Endodermal cell (in vitro differentiated cells): ENCODE results near the gene NMT2. TPM values are rescaled to one million over a fixed set of nuclear protein-coding genes. Genes with fewer than 3 reads are reported as not detected.

Experiments
- DNase-seq: peaks from one replicate; pipeline ENCODE4 v3.0.0-alpha.2; 2017
- H3K27ac ChIP-seq: 2 replicates; pipeline ENCODE4 v1.5.1; 2013; ENCODE audit warnings: mild to moderate bottlenecking, low read depth, low read length, moderate library complexity
- H3K27me3 ChIP-seq: 2 replicates; pipeline ENCODE4 v1.6.1; 2013; ENCODE audit warnings: mild to moderate bottlenecking, low read length, moderate library complexity; ENCODE audit not compliant: insufficient read depth, control insufficient read depth, poor library complexity, severe bottlenecking
- H3K36me3 ChIP-seq: 2 replicates; pipeline ENCODE4 v1.7.0; 2013; ENCODE audit warnings: mild to moderate bottlenecking, low read length, moderate library complexity; ENCODE audit not compliant: control insufficient read depth, insufficient read depth
- H3K4me1 ChIP-seq: one replicate; pipeline ENCODE4 v1.7.0; 2013; ENCODE audit warnings: low read length; ENCODE audit not compliant: control insufficient read depth, insufficient read depth
- H3K4me3 ChIP-seq: 2 replicates; pipeline ENCODE4 v1.5.1; 2013; ENCODE audit warnings: mild to moderate bottlenecking, low read length, moderate library complexity
- H3K9ac ChIP-seq: 2 replicates; pipeline ENCODE4 v1.6.1; 2013; ENCODE audit warnings: mild to moderate bottlenecking, low read length, moderate library complexity; ENCODE audit not compliant: poor library complexity, severe bottlenecking; ENCODE audit errors: extremely low read depth
- H3K9me3 ChIP-seq: 2 replicates; pipeline ENCODE4 v1.6.1; 2013; ENCODE audit warnings: mild to moderate bottlenecking, low read length, moderate library complexity; ENCODE audit not compliant: control insufficient read depth
- H3K27ac Mint-ChIP-seq: 2 replicates; pipeline ENCODE4 v1.8.0; 2020; ENCODE audit warnings: mixed read lengths
- H3K27me3 Mint-ChIP-seq: 2 replicates; pipeline ENCODE4 v1.8.0; 2021; ENCODE audit warnings: mild to moderate bottlenecking, mixed read lengths; ENCODE audit not compliant: insufficient read depth
- H3K36me3 Mint-ChIP-seq: 2 replicates; pipeline ENCODE4 v1.8.0; 2020; ENCODE audit warnings: low read depth, mixed read lengths
- H3K4me1 Mint-ChIP-seq: 2 replicates; pipeline ENCODE4 v1.8.0; 2020; ENCODE audit warnings: mixed read lengths
- H3K4me3 Mint-ChIP-seq: 2 replicates; pipeline ENCODE4 v1.8.0; 2020; ENCODE audit warnings: mild to moderate bottlenecking, moderate library complexity, mixed read lengths
- H3K9me3 Mint-ChIP-seq: 2 replicates; pipeline ENCODE4 v1.8.0; 2020; ENCODE audit warnings: mild to moderate bottlenecking, mixed read lengths
- WGBS, 2 experiments: methylation state at CpG; one replicate each; pipeline versions ENCODE4 v1.1.5 to v1.1.7; 2013; ENCODE audit warnings: missing lambda C conversion rate in 2 of 2, mixed read lengths in 1 of 2; ENCODE audit not compliant: insufficient coverage in 1 of 2, insufficient read length in 1 of 2; 5-methylcytosine and 5-hydroxymethylcytosine counted together
- total RNA-seq, 2 donors: library from RNA; stranded (reverse); fragmentation: NEBNext Ultra II Directional in 1 of 2; extraction: Animal tissue kit (Norgen Biotek cat#: 25700) in 1 of 2; gene quantifications; 2 replicates in 1 of 2; 3 replicates in 1 of 2; pipeline ENCODE4 v1.2.1, GENCODE V29; 2021
- TF ChIP-seq, protein P1 (sequence below): fragments of 200-600 bp; sonication (generic); conservative IDR thresholded peaks from 2 replicates; pipeline ENCODE4 v1.5.0; 2021; ENCODE audit warnings: antibody characterized with exemption, mild to moderate bottlenecking

NMT2 gene
- total RNA-seq, 2 donors from 2014 or later = 21.7 to 21.9 TPM

DNA sequence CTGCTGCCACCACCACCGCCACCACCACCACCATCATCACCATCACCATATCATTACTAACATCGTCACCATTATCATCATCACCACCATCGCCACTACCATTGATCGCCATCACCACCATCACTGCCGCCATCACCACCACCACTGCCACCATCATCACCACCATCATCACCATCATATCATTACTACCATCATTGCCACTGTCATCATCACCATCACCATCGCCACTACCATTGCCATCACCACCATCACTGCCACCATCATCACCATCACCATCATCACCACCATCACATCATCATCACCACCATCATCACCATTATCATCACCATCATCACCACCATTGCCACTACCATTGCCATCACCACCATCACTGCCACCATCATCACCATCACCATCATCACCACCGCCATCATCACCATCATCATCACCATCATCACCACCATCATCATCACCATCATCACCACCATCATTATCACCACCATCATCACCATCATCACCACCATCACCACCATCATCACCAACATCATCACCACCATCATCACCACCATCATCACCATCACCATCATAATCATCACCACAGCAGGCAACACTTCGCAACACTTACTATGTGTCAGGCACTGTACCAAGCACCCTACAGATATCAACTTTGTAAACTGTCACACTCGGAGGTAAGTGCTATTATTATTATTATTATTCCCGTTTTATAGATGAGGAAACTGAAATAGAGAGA, 19.3 kb downstream of the NMT2 start:
- H3K36me3 ChIP-seq = no peaks in the 10 kb centered on the region
- peaks cover 3% of the 10 kb centered on the region for H3K36me3 Mint-ChIP-seq
- no peak overlapping the region for H3K27ac Mint-ChIP-seq
- no peaks in the 10 kb centered on the region for H3K27me3 ChIP-seq
- no peak overlapping the region for H3K4me3 Mint-ChIP-seq
- H3K9me3 Mint-ChIP-seq = no peaks in the 10 kb centered on the region
- no peaks in the 10 kb centered on the region for H3K9me3 ChIP-seq
- H3K27me3 Mint-ChIP-seq = no peaks in the 10 kb centered on the region
- DNase-seq = no peak
- H3K4me3 ChIP-seq = no peak overlapping the region
- no peak overlapping the region for H3K9ac ChIP-seq
- no peaks in the 10 kb centered on the region for H3K4me1 ChIP-seq
- TF ChIP-seq, protein P1, sequence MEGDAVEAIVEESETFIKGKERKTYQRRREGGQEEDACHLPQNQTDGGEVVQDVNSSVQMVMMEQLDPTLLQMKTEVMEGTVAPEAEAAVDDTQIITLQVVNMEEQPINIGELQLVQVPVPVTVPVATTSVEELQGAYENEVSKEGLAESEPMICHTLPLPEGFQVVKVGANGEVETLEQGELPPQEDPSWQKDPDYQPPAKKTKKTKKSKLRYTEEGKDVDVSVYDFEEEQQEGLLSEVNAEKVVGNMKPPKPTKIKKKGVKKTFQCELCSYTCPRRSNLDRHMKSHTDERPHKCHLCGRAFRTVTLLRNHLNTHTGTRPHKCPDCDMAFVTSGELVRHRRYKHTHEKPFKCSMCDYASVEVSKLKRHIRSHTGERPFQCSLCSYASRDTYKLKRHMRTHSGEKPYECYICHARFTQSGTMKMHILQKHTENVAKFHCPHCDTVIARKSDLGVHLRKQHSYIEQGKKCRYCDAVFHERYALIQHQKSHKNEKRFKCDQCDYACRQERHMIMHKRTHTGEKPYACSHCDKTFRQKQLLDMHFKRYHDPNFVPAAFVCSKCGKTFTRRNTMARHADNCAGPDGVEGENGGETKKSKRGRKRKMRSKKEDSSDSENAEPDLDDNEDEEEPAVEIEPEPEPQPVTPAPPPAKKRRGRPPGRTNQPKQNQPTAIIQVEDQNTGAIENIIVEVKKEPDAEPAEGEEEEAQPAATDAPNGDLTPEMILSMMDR = no peak
- 93 to 95% methylated on average over 8 to 10 of the region's 10 CpGs for WGBS, 2 experiments
- H3K27ac ChIP-seq = no peak overlapping the region
- no peaks in the 10 kb centered on the region for H3K4me1 Mint-ChIP-seq

DNA sequence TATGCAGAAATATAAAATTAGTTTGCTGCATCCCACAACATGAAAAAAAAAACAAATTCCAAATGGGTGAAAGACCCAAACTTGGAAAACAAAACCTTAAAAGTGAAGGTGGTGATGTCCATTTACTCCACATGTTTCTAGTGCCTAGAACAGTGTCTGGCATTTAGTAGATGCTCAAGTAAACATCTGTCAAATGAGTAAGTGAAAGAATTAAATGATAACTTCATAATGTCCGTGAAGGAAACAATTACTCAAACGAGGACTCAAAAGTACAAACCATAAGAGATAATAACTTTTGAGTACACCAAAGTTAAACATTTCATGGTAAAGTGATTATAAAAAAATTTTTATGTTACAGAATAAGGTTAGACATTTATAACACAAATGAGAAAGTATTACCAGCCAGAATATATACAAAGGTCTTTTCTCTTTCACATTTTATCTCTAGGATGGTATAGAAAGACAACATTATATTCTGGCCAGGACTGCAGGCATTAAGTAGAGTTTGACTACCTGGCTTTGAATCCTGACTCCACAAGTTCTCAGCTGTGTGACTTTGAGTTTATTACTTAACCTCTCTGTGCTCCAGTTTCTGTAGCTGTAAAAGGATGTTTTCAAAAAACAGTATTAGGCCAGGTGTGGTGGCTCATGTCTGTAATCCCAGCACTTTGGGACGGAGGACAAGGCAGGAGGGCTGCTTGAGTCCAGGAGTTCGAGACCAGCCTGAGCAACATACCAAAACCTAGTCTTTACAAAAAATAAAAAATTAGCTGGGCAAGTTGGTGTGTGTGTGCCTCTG, 20.7 kb downstream of the NMT2 start:
- Histone ChIP-seq H3K4me3 (no peak overlapping the region), H3K4me1 (no peaks in the 10 kb centered on the region), H3K36me3 (no peaks in the 10 kb centered on the region), H3K27ac (no peak overlapping the region), H3K27me3 (no peaks in the 10 kb centered on the region), H3K9ac (no peak overlapping the region), H3K9me3 (no peaks in the 10 kb centered on the region)
- no peak overlapping the region for H3K4me3 Mint-ChIP-seq
- no peak overlapping the region for H3K27ac Mint-ChIP-seq
- H3K27me3 Mint-ChIP-seq = no peaks in the 10 kb centered on the region
- DNase-seq = no peak
- WGBS, 2 experiments = 95% methylated on average over 4 of the region's 4 CpGs; no CpG with 5 or more reads in 1 of the 2 experiments
- no peaks in the 10 kb centered on the region for H3K36me3 Mint-ChIP-seq
- H3K4me1 Mint-ChIP-seq = no peaks in the 10 kb centered on the region
- TF ChIP-seq, protein P1 = no peak
- H3K9me3 Mint-ChIP-seq = no peaks in the 10 kb centered on the region

DNA sequence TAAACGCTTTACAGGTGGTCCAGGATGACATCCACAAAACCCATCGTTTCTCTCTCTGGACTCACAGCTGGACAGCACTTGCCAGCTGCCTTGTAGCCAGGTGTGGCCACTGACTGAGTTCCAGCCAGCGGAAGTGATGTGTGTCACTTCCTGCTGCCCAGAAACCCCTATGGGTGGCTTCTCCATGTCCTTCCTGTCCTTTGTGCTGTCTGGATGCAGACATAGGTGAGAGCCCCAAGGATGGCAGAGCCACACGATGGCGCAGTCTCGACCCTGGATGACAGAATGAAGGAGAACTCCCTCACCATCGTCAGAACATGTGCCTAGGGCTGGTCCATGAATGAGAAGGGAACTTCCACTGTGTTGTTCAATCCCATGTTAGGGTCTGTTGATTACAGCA, 22.1 kb downstream of the NMT2 start:
- Histone ChIP-seq H3K27me3 (no peaks in the 10 kb centered on the region), H3K27ac (no peak overlapping the region), H3K4me3 (no peak overlapping the region), H3K36me3 (no peaks in the 10 kb centered on the region), H3K9me3 (no peaks in the 10 kb centered on the region), H3K4me1 (peaks cover 3% of the 10 kb centered on the region), H3K9ac (no peak overlapping the region)
- Mint-ChIP-seq H3K36me3 (no peaks in the 10 kb centered on the region), H3K4me3 (no peak overlapping the region), H3K27me3 (no peaks in the 10 kb centered on the region), H3K4me1 (peaks cover 7% of the 10 kb centered on the region), H3K27ac (peak overlapping the region; percentile 19), H3K9me3 (no peaks in the 10 kb centered on the region)
- TF ChIP-seq, protein P1 = peak; percentile 31
- DNase-seq = peak; percentile 66
- 90 to 100% methylated on average over 1 to 7 of the region's 7 CpGs for WGBS, 2 experiments
